ENCODE measurements around the gene CAMK2B. TPM values are rescaled to one million over a fixed set of nuclear protein-coding genes. Genes with fewer than 3 reads are reported as not detected.

The CAMK2B gene
- polyA plus RNA-seq, 1 donor (not counting 4 experiments of a cell fraction or from before 2014, with no cell fraction given): 0.25 TPM

- Histone ChIP-seq H3K4me3 (ENCODE audit: control insufficient read depth in 2 of 3, extremely low read depth in 1 of 3, insufficient read depth in 2 of 3, low read depth in 1 of 3, low read length in 3 of 3) (peak overlapping the region in 1 of 3 experiments; percentile 5), H3K9me1 (ENCODE audit: control insufficient read depth, extremely low read depth, insufficient read depth, low read length) (no peaks in the 10 kb centered on the region), H4K20me1 (ENCODE audit: control insufficient read depth, extremely low read depth, insufficient read depth, low read length) (no peaks in the 10 kb centered on the region), H3K27ac (ENCODE audit: control insufficient read depth, insufficient read depth, low read length) (no peak overlapping the region), H3K4me1 (ENCODE audit: control insufficient read depth, extremely low read depth, insufficient read depth, low read length) (peaks cover 15% of the 10 kb centered on the region), H3K79me2 (ENCODE audit: control insufficient read depth, insufficient read depth, low read length) (no peaks in the 10 kb centered on the region), H3K27me3 (ENCODE audit: control insufficient read depth, extremely low read depth, insufficient read depth, low read length) (peaks cover 5% of the 10 kb centered on the region), H3K4me2 (ENCODE audit: control insufficient read depth, extremely low read depth, insufficient read depth, low read depth, low read length) (peak overlapping the region; percentile 53), H3K9me3 (ENCODE audit: control insufficient read depth, low read depth, low read length) (peaks cover 9% of the 10 kb centered on the region), H2AFZ (ENCODE audit: control insufficient read depth, low read length) (no peak overlapping the region), H3K9ac (ENCODE audit: control insufficient read depth, extremely low read depth, insufficient read depth, low read length) (no peak overlapping the region), H3K36me3 (ENCODE audit: control insufficient read depth in 2 of 2, extremely low read depth in 1 of 2, insufficient read depth in 2 of 2, low read length in 2 of 2) (no peaks in the 10 kb centered on the region)
- DNase-seq (ENCODE audit: low read depth, low spot score) (peak; percentile 71), FAIRE-seq (peak; percentile 99)
- dilution Hi-C loops (cut with MboI; ENCODE audit: extremely low pct_ligation_motif_present, low sequenced_read_pairs): no loop called here
- TF ChIP-seq, protein P1, sequence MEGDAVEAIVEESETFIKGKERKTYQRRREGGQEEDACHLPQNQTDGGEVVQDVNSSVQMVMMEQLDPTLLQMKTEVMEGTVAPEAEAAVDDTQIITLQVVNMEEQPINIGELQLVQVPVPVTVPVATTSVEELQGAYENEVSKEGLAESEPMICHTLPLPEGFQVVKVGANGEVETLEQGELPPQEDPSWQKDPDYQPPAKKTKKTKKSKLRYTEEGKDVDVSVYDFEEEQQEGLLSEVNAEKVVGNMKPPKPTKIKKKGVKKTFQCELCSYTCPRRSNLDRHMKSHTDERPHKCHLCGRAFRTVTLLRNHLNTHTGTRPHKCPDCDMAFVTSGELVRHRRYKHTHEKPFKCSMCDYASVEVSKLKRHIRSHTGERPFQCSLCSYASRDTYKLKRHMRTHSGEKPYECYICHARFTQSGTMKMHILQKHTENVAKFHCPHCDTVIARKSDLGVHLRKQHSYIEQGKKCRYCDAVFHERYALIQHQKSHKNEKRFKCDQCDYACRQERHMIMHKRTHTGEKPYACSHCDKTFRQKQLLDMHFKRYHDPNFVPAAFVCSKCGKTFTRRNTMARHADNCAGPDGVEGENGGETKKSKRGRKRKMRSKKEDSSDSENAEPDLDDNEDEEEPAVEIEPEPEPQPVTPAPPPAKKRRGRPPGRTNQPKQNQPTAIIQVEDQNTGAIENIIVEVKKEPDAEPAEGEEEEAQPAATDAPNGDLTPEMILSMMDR (optimal IDR thresholded peaks at IDR 0.05 in 1 of 3, IDR thresholded peaks at IDR 0.05 in 1 of 3, conservative IDR thresholded peaks at IDR 0.05 in 1 of 3; ENCODE audit: extremely low read depth in 1 of 3, insufficient read depth in 2 of 3, low read length in 3 of 3): no peak
- TF ChIP-seq EZH2 (IDR thresholded peaks at IDR 0.05; ENCODE audit: low read length): no peak
Observed at GRCh38 chr7:44184206-44184872, 141.1 kb downstream of the CAMK2B start.

DNA sequence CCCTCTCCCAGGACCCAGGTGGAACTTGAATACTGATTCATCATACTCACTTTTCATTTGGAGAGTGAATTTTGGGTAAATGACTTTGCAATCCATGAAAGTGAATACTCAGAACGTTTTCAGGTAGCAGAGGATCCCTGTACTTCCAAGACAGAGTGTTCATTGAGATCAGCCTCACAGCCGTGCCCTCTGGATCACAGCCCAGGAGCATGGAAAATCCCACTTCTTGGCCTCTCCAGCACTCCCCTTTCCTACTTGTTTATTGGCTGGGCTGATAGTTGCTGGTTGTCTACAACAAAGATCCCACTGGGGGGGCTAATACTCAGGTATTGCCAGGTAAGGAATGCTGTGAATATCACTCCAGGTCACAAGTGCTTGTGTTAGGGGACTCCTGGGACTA, 142.0 kb downstream of the CAMK2B start:
- Histone ChIP-seq H3K9ac (ENCODE audit: control insufficient read depth, extremely low read depth, insufficient read depth, low read length) (no peak overlapping the region), H3K79me2 (ENCODE audit: control insufficient read depth, insufficient read depth, low read length) (no peaks in the 10 kb centered on the region), H4K20me1 (ENCODE audit: control insufficient read depth, extremely low read depth, insufficient read depth, low read length) (no peaks in the 10 kb centered on the region), H3K4me3 (ENCODE audit: control insufficient read depth in 2 of 3, extremely low read depth in 1 of 3, insufficient read depth in 2 of 3, low read depth in 1 of 3, low read length in 3 of 3) (no peak overlapping the region), H3K9me1 (ENCODE audit: control insufficient read depth, extremely low read depth, insufficient read depth, low read length) (no peaks in the 10 kb centered on the region), H3K4me1 (ENCODE audit: control insufficient read depth, extremely low read depth, insufficient read depth, low read length) (peaks cover 15% of the 10 kb centered on the region), H3K27ac (ENCODE audit: control insufficient read depth, insufficient read depth, low read length) (no peak overlapping the region), H3K36me3 (ENCODE audit: control insufficient read depth in 2 of 2, extremely low read depth in 1 of 2, insufficient read depth in 2 of 2, low read length in 2 of 2) (no peaks in the 10 kb centered on the region), H2AFZ (ENCODE audit: control insufficient read depth, low read length) (no peak overlapping the region), H3K4me2 (ENCODE audit: control insufficient read depth, extremely low read depth, insufficient read depth, low read depth, low read length) (no peak overlapping the region), H3K27me3 (ENCODE audit: control insufficient read depth, extremely low read depth, insufficient read depth, low read length) (peaks cover 5% of the 10 kb centered on the region), H3K9me3 (ENCODE audit: control insufficient read depth, low read depth, low read length) (peaks cover 9% of the 10 kb centered on the region)
- DNase-seq (ENCODE audit: low read depth, low spot score) (no peak), FAIRE-seq (no peak)
- dilution Hi-C loops (cut with MboI; ENCODE audit: extremely low pct_ligation_motif_present, low sequenced_read_pairs): no loop called here
- TF ChIP-seq, protein P1 (optimal IDR thresholded peaks at IDR 0.05 in 1 of 3, IDR thresholded peaks at IDR 0.05 in 1 of 3, conservative IDR thresholded peaks at IDR 0.05 in 1 of 3; ENCODE audit: extremely low read depth in 1 of 3, insufficient read depth in 2 of 3, low read length in 3 of 3): no peak
- TF ChIP-seq EZH2 (IDR thresholded peaks at IDR 0.05; ENCODE audit: low read length): no peak
